ENCODE data around the gene ARHGAP9.

DNA sequence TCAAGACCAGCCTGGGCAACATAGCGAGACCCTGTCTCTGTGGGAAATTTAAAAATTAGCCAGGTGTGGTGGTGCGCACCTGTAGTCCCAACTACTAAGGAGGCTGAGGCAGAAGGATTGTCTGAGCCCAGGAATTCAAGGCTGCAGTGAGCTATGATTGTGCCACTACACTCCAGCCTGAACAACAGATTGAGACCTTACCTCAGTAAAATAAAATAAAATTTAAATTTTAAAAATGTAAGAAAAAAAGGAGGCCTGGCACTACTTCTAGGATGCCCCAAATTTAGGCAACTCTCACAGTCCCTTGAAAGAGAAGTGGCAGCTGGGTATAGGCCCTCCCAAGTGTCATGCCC, 25.5 kb downstream of the ARHGAP9 start:
- no peak for TF ChIP-seq POLR2A (IDR thresholded peaks at IDR 0.05; ENCODE audit: low read depth, low read length)
- TF ChIP-seq, protein P1, sequence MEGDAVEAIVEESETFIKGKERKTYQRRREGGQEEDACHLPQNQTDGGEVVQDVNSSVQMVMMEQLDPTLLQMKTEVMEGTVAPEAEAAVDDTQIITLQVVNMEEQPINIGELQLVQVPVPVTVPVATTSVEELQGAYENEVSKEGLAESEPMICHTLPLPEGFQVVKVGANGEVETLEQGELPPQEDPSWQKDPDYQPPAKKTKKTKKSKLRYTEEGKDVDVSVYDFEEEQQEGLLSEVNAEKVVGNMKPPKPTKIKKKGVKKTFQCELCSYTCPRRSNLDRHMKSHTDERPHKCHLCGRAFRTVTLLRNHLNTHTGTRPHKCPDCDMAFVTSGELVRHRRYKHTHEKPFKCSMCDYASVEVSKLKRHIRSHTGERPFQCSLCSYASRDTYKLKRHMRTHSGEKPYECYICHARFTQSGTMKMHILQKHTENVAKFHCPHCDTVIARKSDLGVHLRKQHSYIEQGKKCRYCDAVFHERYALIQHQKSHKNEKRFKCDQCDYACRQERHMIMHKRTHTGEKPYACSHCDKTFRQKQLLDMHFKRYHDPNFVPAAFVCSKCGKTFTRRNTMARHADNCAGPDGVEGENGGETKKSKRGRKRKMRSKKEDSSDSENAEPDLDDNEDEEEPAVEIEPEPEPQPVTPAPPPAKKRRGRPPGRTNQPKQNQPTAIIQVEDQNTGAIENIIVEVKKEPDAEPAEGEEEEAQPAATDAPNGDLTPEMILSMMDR (conservative IDR thresholded peaks at IDR 0.05; ENCODE audit: low read depth, low read length): no peak
- no peak for TF ChIP-seq MAZ (IDR thresholded peaks at IDR 0.05; ENCODE audit: borderline replicate concordance, low read depth, low read length)
- TF ChIP-seq MAFK (IDR thresholded peaks at IDR 0.05; ENCODE audit: low read depth, low read length): no peak
- TF ChIP-seq RAD21 (IDR thresholded peaks at IDR 0.05; ENCODE audit: low read length): no peak
- TF ChIP-seq BHLHE40 (IDR thresholded peaks at IDR 0.05; ENCODE audit: low read depth, low read length): no peak
- no peak for TF ChIP-seq USF2 (IDR thresholded peaks at IDR 0.05; ENCODE audit: low read depth, low read length)
- TF ChIP-seq NFE2L2 (IDR thresholded peaks at IDR 0.05; ENCODE audit: low read depth, low read length): no peak
- TF ChIP-seq RFX5 (IDR thresholded peaks at IDR 0.05; ENCODE audit: low read depth, low read length): no peak
- no peak for TF ChIP-seq CEBPB (IDR thresholded peaks at IDR 0.05; ENCODE audit: low read depth, low read length)
- no peak for TF ChIP-seq CHD1 (IDR thresholded peaks at IDR 0.05; ENCODE audit: low read depth, low read length)
- no peak for TF ChIP-seq MXI1 (IDR thresholded peaks at IDR 0.05; ENCODE audit: borderline replicate concordance, low read depth, low read length)
- no peak for TF ChIP-seq SMC3 (IDR thresholded peaks at IDR 0.05; ENCODE audit: low read depth, low read length)
- no peak for TF ChIP-seq FOS (IDR thresholded peaks at IDR 0.05; ENCODE audit: low read depth, low read length)
